ENCODE results near the gene PIP5K1C.
"Not testable (repeated sequence)": the region's sequence is repeated elsewhere in the genome, so short reads cannot be mapped to it uniquely, and the experiment has no call there.

Gene PIP5K1C

DNA sequence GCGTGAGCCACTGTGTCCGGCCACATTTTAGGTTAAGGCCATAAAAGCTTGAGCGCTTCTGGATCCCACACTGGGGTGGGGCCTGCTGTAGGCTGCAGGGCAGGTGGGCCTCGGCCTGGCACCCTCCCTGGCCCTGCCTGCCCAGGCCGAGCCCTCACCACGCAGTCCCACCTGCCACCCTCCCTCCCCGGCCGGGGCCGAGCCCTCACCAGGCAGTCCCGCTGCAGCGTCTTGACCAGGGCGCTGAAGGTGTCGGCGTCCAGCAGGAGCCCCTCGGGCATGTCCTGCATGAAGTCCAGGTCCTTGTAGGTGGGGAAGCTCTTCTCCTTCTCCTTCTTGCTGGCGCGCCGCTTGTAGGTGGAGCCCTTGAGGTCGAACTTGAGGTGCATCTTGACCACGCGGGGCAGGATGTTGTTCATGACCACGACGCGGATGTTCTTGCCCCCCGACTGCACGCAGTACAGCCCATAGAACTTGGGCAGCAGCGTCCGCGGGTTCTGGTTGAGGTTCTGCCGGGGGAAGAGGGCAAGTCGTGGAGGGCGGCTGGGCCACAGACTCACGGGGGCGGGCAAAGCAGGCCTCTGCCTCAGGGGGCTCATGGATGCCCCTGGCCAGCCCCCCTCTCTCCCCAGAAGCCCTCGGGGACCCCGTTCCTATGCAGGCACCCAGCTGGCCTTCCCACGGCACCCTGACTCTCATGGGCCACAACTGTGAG is 47.0 kb downstream of the PIP5K1C start:
- H3K4me2 ChIP-seq (ENCODE audit: low read length) = no peak overlapping the region
- H3K4me1 ChIP-seq (ENCODE audit: control insufficient read depth, insufficient read depth, low read length) = peaks cover 21% of the 10 kb centered on the region
- no peak overlapping the region for H3K9ac ChIP-seq (ENCODE audit: low read depth, low read length)
- no peaks in the 10 kb centered on the region for H3K9me3 ChIP-seq (replicated peaks; ENCODE audit: low read length)
- no peak overlapping the region for H3K4me3 ChIP-seq (ENCODE audit: low read length)
- H3K27me3 ChIP-seq (ENCODE audit: control insufficient read depth, insufficient read depth, low read length) = peaks cover 9% of the 10 kb centered on the region
- H3K36me3 ChIP-seq (ENCODE audit: insufficient read depth, low read length) = peaks cover 38% of the 10 kb centered on the region

DNA sequence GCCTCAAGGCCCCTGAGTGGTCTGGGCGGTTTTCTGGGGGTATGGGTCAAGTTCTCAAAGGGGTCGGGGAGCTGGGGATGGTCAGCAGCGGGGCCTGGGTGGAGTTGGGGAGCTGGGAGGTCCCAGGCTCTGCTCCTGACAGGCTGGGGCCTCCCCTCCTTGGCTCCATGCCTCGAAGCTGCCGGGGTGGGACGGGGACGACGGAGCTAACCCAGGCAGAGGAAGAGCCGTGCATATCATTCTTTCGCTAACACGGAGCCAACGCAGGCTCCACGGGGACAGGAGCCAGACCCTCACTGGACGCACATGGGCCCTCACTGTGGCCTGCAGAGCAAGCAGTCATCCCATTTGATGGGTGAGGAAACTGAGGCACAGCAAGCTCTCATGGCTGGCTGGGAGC is 47.8 kb downstream of the PIP5K1C start:
- no peak overlapping the region for H3K9ac ChIP-seq (ENCODE audit: low read depth, low read length)
- H3K4me1 ChIP-seq (ENCODE audit: control insufficient read depth, insufficient read depth, low read length) = peaks cover 21% of the 10 kb centered on the region
- H3K4me2 ChIP-seq (ENCODE audit: low read length) = no peak overlapping the region
- H3K4me3 ChIP-seq (ENCODE audit: low read length) = no peak overlapping the region
- H3K9me3 ChIP-seq (replicated peaks; ENCODE audit: low read length) = no peaks in the 10 kb centered on the region
- peaks cover 37% of the 10 kb centered on the region for H3K36me3 ChIP-seq (ENCODE audit: insufficient read depth, low read length)
- H3K27me3 ChIP-seq (ENCODE audit: control insufficient read depth, insufficient read depth, low read length) = peaks cover 9% of the 10 kb centered on the region

DNA sequence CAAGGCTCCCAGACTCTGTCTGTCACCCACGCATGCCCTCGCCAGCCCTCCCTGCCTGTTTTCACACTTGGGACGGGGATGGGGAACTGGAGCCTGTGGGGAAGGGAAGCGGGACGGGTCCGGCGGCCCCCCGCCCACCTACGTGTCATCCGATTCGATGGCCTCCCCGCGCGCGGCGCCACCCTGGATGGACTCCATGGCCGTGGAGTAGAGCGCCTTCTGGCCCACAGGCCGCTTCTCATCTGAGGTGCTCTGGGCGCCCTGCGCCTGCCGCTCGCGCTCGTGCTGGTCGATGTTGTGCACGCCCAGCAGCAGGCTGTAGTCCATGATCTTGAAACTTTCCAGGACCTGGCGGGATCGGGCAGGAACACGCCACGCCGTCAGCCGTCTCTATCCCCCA is 48.6 kb downstream of the PIP5K1C start:
- Histone ChIP-seq H3K36me3 (ENCODE audit: insufficient read depth, low read length) (peaks cover 30% of the 10 kb centered on the region), H3K4me3 (ENCODE audit: low read length) (no peak overlapping the region), H3K4me1 (ENCODE audit: control insufficient read depth, insufficient read depth, low read length) (peaks cover 21% of the 10 kb centered on the region), H3K4me2 (ENCODE audit: low read length) (no peak overlapping the region), H3K9ac (ENCODE audit: low read depth, low read length) (no peak overlapping the region), H3K9me3 (replicated peaks; ENCODE audit: low read length) (no peaks in the 10 kb centered on the region), H3K27me3 (ENCODE audit: control insufficient read depth, insufficient read depth, low read length) (peaks cover 9% of the 10 kb centered on the region)

DNA sequence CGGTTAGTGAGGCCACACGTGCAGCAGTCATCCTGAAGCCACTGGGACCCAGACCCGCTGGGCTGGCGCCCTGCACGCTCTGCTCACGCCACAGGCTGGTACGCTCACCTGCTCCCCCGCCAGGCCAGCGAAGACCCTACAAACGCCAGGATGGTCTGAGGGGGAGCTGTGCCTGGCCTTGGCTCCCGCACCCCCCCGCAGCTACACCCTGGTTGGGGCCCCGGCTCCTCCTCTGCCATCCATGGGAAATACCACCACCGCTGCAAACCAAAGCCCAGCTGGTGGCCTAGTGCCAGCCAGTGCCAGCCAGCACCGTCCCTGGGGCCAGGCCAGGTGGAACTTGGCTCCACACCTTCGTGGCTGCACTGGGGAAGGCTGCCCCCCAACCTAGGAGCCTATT is 50.4 kb downstream of the PIP5K1C start:
- Histone ChIP-seq H3K4me1 (ENCODE audit: control insufficient read depth, insufficient read depth, low read length) (peaks cover 7% of the 10 kb centered on the region), H3K27me3 (ENCODE audit: control insufficient read depth, insufficient read depth, low read length) (peaks cover 9% of the 10 kb centered on the region), H3K4me2 (ENCODE audit: low read length) (no peak overlapping the region), H3K9ac (ENCODE audit: low read depth, low read length) (no peak overlapping the region), H3K4me3 (ENCODE audit: low read length) (no peak overlapping the region), H3K9me3 (replicated peaks; ENCODE audit: low read length) (no peaks in the 10 kb centered on the region), H3K36me3 (ENCODE audit: insufficient read depth, low read length) (peaks cover 46% of the 10 kb centered on the region)

DNA sequence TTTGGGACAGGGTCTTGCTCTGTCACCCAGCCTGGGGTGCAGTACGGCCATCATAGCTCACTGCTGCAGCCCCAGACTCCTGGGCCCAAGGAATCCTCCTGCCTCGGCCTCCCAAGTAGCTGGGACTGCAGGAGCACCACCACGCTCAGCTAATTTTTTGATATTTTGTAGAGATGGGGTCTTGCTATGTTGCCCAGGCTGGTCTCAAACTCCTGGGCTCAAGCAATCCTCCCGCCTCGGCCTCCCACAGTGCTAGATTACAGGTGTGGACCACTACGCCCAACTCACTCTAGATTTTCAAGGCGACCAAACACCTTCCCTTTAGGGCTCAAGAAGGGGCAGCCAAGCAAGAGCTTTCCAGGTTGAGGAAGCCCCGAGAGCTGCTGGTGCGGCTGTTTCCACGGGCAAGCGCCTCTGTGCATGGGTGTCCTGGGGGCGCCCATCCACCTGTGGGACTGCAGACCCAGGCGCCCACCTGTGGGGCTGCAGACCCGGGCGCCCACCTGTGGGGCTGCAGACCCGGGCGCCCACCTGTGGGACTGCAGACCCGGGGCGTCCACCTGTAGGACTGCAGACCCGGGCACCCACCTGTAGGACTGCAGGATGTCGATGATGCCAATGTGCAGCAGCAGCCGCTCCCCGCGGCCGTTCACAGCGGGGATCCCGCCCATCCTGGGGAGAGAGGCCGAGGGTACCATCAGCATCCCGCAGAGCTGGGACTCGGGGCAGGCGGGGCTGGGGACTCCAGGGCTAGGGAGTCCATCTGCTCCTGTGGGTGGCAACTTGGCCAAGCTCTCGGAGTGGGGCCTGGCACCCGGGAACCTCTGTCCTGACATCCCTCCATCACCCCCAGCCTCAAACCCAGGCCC is 52.0 kb downstream of the PIP5K1C start:
- no peak overlapping the region for H3K4me3 ChIP-seq (ENCODE audit: low read length)
- no peak overlapping the region for H3K4me2 ChIP-seq (ENCODE audit: low read length)
- H3K36me3 ChIP-seq (ENCODE audit: insufficient read depth, low read length) = peaks cover 43% of the 10 kb centered on the region
- H3K9me3 ChIP-seq (replicated peaks; ENCODE audit: low read length) = no peaks in the 10 kb centered on the region
- peaks cover 9% of the 10 kb centered on the region for H3K27me3 ChIP-seq (ENCODE audit: control insufficient read depth, insufficient read depth, low read length)
- no peak overlapping the region for H3K9ac ChIP-seq (ENCODE audit: low read depth, low read length)
- peaks cover 7% of the 10 kb centered on the region for H3K4me1 ChIP-seq (ENCODE audit: control insufficient read depth, insufficient read depth, low read length)

DNA sequence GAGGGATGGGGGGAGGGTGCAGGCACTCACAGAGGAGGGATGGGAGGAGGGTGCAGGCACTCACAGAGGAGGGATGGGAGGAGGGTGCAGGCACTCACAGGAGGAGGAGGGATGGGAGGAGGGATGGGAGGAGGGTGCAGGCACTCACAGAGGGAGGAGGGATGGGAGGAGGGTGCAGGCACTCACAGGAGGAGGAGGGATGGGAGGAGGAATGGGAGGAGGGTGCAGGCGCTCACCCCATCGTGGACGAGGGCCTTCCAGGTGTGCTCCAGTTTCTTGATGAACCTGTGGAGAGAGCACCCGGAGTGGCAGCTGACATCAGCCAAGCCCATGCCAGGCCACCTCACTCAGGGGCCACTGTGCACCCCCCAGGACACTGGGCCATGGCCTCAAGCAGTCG is 53.2 kb downstream of the PIP5K1C start:
- not testable (repeated sequence) for H3K27me3 ChIP-seq (ENCODE audit: control insufficient read depth, insufficient read depth, low read length); H3K4me3 ChIP-seq (ENCODE audit: low read length); H3K9me3 ChIP-seq (replicated peaks; ENCODE audit: low read length); H3K4me2 ChIP-seq (ENCODE audit: low read length); H3K9ac ChIP-seq (ENCODE audit: low read depth, low read length); H3K4me1 ChIP-seq (ENCODE audit: control insufficient read depth, insufficient read depth, low read length)
- H3K36me3 ChIP-seq (ENCODE audit: insufficient read depth, low read length) = peaks cover 39% of the 10 kb centered on the region

DNA sequence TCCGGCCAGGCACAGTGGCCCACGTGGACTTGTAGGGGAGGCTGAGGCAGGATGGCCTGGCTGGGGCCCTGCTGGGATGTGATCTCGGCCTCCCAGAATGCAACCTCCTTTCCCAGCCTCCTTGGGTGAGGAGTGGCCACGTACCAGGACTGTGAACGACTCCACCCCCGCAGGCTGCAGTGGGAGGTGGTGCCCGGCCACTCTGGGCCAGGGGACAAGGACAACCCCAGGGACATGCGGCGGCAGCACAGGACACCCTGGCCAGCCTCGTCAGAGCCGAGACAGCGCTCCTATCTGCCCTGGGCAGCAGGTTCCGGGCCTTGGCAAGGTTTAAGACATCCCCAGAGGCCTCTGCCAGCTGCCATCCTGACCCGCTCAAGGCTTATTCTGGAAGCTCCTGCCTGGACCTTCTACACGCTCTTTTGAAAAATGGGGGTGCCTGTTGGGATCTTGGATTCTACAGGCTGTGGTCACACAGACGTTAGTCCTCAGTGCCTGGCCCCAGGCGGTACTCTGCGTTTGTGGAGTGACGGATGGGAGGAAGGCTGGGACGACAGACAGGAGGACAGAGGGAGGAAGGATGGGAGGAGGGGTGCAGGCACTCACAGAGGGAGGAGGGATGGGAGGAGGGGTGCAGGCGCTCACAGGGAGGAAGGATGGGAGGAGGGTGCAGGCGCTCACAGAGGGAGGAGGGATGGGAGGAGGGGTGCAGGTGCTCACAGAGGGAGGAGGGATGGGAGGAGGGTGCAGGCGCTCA is 53.8 kb downstream of the PIP5K1C start:
- Histone ChIP-seq H3K4me1 (ENCODE audit: control insufficient read depth, insufficient read depth, low read length) (peaks cover 7% of the 10 kb centered on the region), H3K27me3 (ENCODE audit: control insufficient read depth, insufficient read depth, low read length) (peaks cover 9% of the 10 kb centered on the region), H3K9ac (ENCODE audit: low read depth, low read length) (no peak overlapping the region), H3K9me3 (replicated peaks; ENCODE audit: low read length) (no peaks in the 10 kb centered on the region), H3K4me3 (ENCODE audit: low read length) (no peak overlapping the region), H3K36me3 (ENCODE audit: insufficient read depth, low read length) (peaks cover 38% of the 10 kb centered on the region), H3K4me2 (ENCODE audit: low read length) (no peak overlapping the region)

DNA sequence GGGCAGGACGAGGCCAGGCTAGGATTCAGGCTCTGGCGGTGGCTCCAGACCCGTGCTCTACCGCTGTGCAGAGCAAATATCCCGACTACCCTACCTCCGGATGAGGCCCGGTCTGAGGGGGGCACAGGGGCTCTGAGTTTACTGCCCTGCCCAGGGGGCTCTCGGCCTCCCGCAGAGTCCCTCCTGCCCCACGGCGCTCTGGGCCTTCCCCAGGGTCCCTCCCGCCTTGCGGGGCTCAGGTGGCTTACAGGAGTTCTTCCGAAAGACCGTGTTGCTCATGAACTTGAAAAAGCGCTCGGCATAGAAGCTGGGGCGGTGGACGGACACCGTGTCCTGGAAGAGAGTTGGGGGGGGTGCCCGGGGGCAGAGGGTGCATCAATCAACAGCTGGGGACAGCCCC is 54.5 kb downstream of the PIP5K1C start:
- no peak overlapping the region for H3K4me2 ChIP-seq (ENCODE audit: low read length)
- peaks cover 36% of the 10 kb centered on the region for H3K36me3 ChIP-seq (ENCODE audit: insufficient read depth, low read length)

DNA sequence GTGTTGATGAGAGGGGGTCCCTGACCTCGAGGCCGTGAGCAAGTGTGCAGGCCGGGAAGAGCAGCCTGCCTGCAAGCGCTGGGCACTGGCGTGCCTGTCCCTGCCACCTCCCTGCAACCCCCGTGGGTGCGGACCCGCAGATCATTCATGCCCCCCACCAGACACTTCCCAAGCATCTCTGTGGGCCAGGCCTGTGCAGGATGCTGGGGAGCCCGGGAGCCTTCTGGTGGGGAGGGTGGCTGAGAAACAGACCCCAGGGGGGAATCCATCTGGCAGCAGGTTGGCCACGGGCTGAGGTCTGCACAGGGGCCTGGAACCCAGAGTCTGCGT is 55.2 kb downstream of the PIP5K1C start:
- peaks cover 5% of the 10 kb centered on the region for H3K4me1 ChIP-seq (ENCODE audit: control insufficient read depth, insufficient read depth, low read length)
- H3K36me3 ChIP-seq (ENCODE audit: insufficient read depth, low read length) = peaks cover 33% of the 10 kb centered on the region
- no peak overlapping the region for H3K9ac ChIP-seq (ENCODE audit: low read depth, low read length)
- no peaks in the 10 kb centered on the region for H3K9me3 ChIP-seq (replicated peaks; ENCODE audit: low read length)
- H3K4me2 ChIP-seq (ENCODE audit: low read length) = no peak overlapping the region
- no peak overlapping the region for H3K4me3 ChIP-seq (ENCODE audit: low read length)
- peaks cover 4% of the 10 kb centered on the region for H3K27me3 ChIP-seq (ENCODE audit: control insufficient read depth, insufficient read depth, low read length)

More for the DNA sequence above, 54.5 kb downstream of the PIP5K1C start:
- Histone ChIP-seq H3K27me3 (ENCODE audit: control insufficient read depth, insufficient read depth, low read length) (peaks cover 9% of the 10 kb centered on the region), H3K4me3 (ENCODE audit: low read length) (no peak overlapping the region), H3K9me3 (replicated peaks; ENCODE audit: low read length) (no peaks in the 10 kb centered on the region), H3K4me1 (ENCODE audit: control insufficient read depth, insufficient read depth, low read length) (peaks cover 7% of the 10 kb centered on the region), H3K9ac (ENCODE audit: low read depth, low read length) (no peak overlapping the region)

DNA sequence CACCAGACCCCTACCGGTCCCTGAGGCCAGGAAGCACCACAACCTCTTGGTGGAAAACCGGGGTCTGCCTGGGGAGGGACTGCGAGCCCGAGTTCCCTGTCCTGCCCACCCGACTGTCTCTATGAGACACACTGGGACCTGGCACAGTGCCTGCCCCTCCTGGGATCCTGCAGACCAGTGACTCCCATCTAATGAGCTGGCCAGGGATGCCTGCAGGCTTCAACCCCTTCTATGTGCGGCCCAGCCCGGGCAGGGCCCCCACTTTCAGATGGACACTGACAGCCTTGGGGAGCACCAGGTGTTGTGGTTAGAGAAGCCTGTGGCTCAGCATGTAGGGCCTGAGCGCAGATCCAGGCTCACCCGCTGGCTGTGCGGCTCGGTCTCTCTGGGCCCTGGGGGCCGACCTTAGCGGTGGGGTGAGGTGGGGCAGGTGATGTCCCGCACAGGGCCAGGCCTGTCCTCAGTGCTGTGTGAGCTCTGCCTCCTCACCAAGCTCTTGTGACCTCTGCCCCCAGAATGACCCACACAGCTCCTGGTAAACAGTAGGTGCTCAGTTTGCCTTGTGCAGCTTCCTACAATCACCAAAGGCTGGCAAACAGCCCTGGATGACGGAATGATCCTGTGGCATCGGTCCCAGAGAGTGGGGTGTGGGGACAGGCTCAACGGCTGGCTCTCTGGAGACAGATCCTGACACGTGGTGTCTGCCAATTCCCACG is 55.8 kb downstream of the PIP5K1C start:
- H3K9me3 ChIP-seq (replicated peaks; ENCODE audit: low read length) = no peaks in the 10 kb centered on the region
- H3K4me1 ChIP-seq (ENCODE audit: control insufficient read depth, insufficient read depth, low read length) = peaks cover 3% of the 10 kb centered on the region
- peaks cover 38% of the 10 kb centered on the region for H3K36me3 ChIP-seq (ENCODE audit: insufficient read depth, low read length)
- no peak overlapping the region for H3K4me2 ChIP-seq (ENCODE audit: low read length)
- H3K4me3 ChIP-seq (ENCODE audit: low read length) = no peak overlapping the region
- H3K9ac ChIP-seq (ENCODE audit: low read depth, low read length) = no peak overlapping the region
- no peaks in the 10 kb centered on the region for H3K27me3 ChIP-seq (ENCODE audit: control insufficient read depth, insufficient read depth, low read length)

All from skeletal muscle satellite cell (primary cell).